ENCODE data around the gene IFT20. TPM values are rescaled to one million over a fixed set of nuclear protein-coding genes. Genes with fewer than 3 reads are reported as not detected.

The IFT20 gene
- total and polyA plus RNA-seq, 10 of the 15 experiments (the other 5 are each of a cell fraction or from before 2014, with no cell fraction given) = 9.4 to 38.2 (median 19.1) TPM

GRCh38 chr17:28282596-28282995, 52.7 kb downstream of the IFT20 start (continued):
- TF ChIP-seq EGR1 (IDR thresholded peaks at IDR 0.05; ENCODE audit: borderline replicate concordance in 1 of 2, low read depth in 2 of 2, low read length in 2 of 2) = no peak
- TF ChIP-seq SMC3 (IDR thresholded peaks at IDR 0.05; ENCODE audit: borderline replicate concordance, low read length) = no peak
- no peak for TF ChIP-seq ATF2 (IDR thresholded peaks at IDR 0.05; ENCODE audit: low read length)

DNA sequence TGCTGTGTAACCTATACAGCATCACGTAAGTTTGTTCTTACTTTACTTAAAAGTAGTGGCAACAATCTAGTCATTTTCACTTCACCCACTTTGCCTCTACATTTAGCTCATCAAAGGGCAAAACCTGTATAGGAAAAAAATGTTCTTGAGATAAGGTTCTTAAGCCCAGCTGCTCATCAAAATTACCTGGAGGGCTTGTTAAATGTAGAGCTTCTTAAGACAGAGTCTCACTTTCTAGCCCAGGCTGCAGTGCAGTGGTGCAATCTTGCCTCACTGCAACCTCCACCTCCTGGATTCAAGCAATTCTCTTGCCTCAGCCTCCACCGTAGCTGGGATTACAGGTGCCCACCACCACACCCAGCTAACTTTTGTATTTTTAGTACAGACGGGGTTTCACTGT, 54.4 kb downstream of the IFT20 start:
- H3K9ac ChIP-seq (ENCODE audit: control insufficient read depth, insufficient read depth, low read length) = no peak overlapping the region
- SMC1A ChIA-PET (ENCODE audit: uncharacterized antibody, unreplicated experiment) = interaction anchor here (0.6 to 1.5 kb wide), 3 partner anchors 10 to 55 kb away, joined by 3 to 8 read pairs (median 4); partner anchors contain the start of gene TNFAIP1
- POLR2A ChIA-PET = no interaction called here
- no peak overlapping the region for H3K27ac ChIP-seq (ENCODE audit: control insufficient read depth, insufficient read depth)
- RAD21 ChIA-PET (ENCODE audit: unreplicated experiment) = interaction anchor here (1.0 kb wide), 1 partner anchor 10 kb away, joined by 3 read pairs; no protein-coding TSS in a partner anchor
- H3K4me2 ChIP-seq (ENCODE audit: control insufficient read depth, insufficient read depth) = no peak overlapping the region
- 38% methylated on average over 3 of the region's 3 CpGs for WGBS (ENCODE audit: insufficient coverage, insufficient replicate concordance, low lambda C conversion rate, missing lambda C conversion rate)
- H3K4me1 ChIP-seq (ENCODE audit: control insufficient read depth, insufficient read depth, low read length) = no peaks in the 10 kb centered on the region; the same call in 1 of the 2 replicates
- H3K27me3 ChIP-seq (replicated peaks in 1 of 2; ENCODE audit: control insufficient read depth in 2 of 2, insufficient read depth in 2 of 2, low read length in 1 of 2) = no peaks in the 10 kb centered on the region
- BruUV-seq (replicated peaks) = no TSS peak
- intact Hi-C loops (cut with micrococcal nuclease; ENCODE audit: unreplicated experiment) (no loop called here), in situ Hi-C loops (cut with MboI) (no loop called here)
- H4K20me1 ChIP-seq (ENCODE audit: control insufficient read depth, insufficient read depth) = no peaks in the 10 kb centered on the region; the same call in 1 of the 2 replicates
- no peaks in the 10 kb centered on the region for H3K79me2 ChIP-seq (ENCODE audit: control insufficient read depth, insufficient read depth, low read length)
- H3K9me3 ChIP-seq (replicated peaks; ENCODE audit: control insufficient read depth, insufficient read depth, low read length) = no peaks in the 10 kb centered on the region
- FAIRE-seq (no peak), DNase-seq (ENCODE audit: low read depth, low spot score) (no peak), ATAC-seq (no peak)
- H2AFZ ChIP-seq (ENCODE audit: control insufficient read depth, low read depth, low read length) = no peak overlapping the region
- CTCF ChIA-PET = interaction anchor here (1.0 to 1.3 kb wide), 4 partner anchors 15 to 267 kb away, joined by 3 to 4 read pairs (median 3); no protein-coding TSS in a partner anchor
- no peak overlapping the region for H3K4me3 ChIP-seq
- TF ChIP-seq NFIC (IDR thresholded peaks at IDR 0.05; ENCODE audit: low read depth, low read length) (no peak), RFX5 (IDR thresholded peaks at IDR 0.05; ENCODE audit: low read depth, low read length) (no peak), STAT1 (conservative IDR thresholded peaks at IDR 0.05) (no peak), SMAD5 (IDR thresholded peaks at IDR 0.05; ENCODE audit: low read depth) (no peak)
- H3K36me3 ChIP-seq (ENCODE audit: control insufficient read depth in 2 of 2, insufficient read depth in 2 of 2, low read length in 1 of 2) = no peaks in the 10 kb centered on the region
